Stimulated activated CD8-positive, alpha-beta memory T cell treated with anti-CD3 and anti-CD28 coated beads, Interleukin-7, amount 100 ng/mL, for 48 hours (primary cell): Measurements from ENCODE around the gene SEMA3C.

Experiments used
- DNase-seq, 2 donors: peaks; one replicate each; pipeline ENCODE4 v3.0.0-alpha.2; 2020; ENCODE audit warnings: low read depth in 1 of 2; ENCODE audit errors: extremely low read depth in 1 of 2

The SEMA3C gene

GRCh38 chr7:80858141-80858903, 60.5 kb downstream of the SEMA3C start:
- no peak for DNase-seq

GRCh38 chr7:80856769-80857168, 62.1 kb downstream of the SEMA3C start:
- DNase-seq = no peak

DNA sequence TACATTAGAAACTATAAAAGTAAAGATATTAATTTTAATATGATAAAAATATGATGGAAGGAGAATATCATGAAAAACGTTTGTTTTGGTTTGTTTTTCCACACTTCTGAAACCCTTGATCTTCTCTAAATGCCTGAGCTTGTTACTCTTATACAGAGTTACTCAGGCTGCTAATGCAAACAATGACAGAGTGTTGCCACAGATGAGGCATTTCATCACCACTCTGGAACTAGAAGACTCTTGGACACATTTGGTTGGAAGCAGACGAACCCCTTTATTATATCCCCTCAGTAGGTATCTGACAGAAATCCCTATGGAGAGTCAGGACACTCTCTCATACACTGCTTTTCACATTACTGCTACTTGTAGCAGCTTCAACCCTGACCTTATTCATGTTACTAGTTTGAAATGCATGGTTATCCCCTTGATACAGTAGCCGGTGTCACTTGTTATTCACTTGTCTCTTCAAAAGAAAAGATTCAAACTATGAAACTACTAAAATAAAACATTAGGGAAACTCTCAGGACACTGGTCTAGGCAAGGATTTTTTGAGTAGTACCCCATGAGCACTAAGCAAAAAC, 66.9 kb downstream of the SEMA3C start:
- no peak for DNase-seq

GRCh38 chr7:80848841-80849240, 70.0 kb downstream of the SEMA3C start:
- no peak for DNase-seq

DNA sequence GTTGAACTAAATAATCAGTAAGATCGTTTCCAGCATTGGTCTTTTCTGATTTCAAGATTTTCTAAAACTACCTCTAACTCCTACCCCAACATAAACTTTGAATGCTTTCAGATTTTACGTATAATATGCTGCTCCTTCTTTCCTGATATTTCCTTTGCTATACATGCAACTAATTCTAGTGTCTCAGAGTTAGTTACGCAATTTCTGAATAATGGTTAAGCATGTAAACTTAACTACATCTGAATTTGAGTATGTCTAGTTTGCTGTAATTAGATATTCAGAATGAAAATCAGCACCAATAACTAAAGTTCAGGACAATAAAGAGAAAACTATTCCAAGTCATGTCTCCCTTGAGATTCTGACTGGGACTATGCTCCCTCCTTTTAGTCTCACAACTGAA, 71.0 kb downstream of the SEMA3C start:
- no peak for DNase-seq

- DNase-seq = no peak
Measured at GRCh38 chr7:80847027-80847426, 71.8 kb downstream of the SEMA3C start.

- DNase-seq = no peak
Measured at GRCh38 chr7:80844916-80845315, 73.9 kb downstream of the SEMA3C start.

DNA sequence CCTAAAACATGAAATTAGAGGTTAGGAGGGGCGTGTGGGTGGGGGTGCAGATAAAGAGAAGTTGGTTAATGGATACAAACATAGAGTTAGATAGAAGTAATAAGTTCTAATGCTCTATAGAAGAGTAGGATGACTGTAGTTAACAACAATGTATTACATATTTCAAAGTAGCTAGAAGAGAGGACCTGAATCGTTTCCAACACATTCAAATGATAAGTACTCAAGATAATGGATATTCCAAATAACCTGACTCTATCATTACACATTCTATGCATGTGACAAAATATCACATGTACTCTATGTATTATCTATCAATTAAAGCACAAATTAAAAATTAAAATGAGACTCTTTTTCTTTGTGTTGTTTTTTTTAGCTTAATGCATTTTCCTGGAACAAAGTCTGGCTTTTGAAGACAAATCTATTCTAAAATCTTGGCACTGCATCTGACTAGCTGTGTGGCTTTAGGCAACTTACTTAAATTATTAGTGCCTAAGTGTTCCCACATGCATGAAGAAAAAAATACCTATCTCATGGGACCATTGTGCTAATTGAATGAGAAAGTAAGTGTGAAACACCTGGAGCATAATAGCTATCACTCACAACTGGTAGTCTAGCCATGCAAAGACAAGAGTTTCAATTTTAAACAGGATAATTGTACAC, 75.7 kb downstream of the SEMA3C start:
- DNase-seq = no peak

- DNase-seq = no peak
Measured at GRCh38 chr7:80842022-80842790, 76.6 kb downstream of the SEMA3C start.

DNA sequence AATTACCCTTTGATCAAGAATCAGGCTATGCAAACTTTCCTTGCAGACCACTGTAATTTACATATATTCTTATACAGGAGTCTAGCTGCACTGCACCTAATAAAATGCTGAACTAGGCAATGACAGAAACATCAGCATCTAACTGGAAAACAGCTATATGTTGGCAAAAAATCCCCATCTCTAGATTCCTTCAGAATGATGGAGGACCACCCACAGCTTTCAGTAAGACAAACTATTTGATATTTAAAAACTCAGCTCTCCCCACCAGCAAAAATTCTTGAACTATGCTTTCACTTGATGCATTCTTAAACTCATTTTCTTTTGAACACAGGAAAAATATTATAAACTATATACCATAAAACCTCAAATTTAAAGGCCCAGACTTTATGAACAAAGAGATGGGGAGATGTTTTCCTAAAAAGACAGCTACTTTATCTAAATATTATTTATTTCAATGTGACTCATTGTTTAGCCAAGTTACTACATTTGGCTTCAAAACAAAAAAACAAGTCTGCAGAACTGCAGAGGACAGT, 77.4 kb downstream of the SEMA3C start:
- DNase-seq = no peak

GRCh38 chr7:80840681-80841080, 78.2 kb downstream of the SEMA3C start:
- DNase-seq = no peak

DNA sequence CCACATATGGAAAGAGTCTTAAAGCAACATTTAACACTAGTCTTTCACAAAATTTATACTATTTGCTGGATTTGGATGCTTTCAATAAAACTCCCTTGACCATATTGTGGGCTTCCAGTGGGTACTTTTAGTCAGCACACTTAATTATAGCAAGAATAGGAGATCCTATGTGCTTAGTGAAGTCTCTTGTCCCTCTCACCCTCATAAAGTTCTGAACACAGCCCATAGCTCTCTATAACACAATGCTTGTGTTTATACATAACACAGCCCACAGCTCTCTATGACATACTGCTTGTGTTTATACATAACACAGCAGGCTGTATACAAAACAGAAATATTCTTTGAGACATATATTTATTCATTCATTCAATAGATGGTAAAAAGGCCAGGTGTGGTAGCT, 79.0 kb downstream of the SEMA3C start:
- no peak for DNase-seq

- DNase-seq = no peak
Measured at GRCh38 chr7:80838643-80839042, 80.2 kb downstream of the SEMA3C start.

- no peak for DNase-seq
Measured at GRCh38 chr7:80837345-80837744, 81.5 kb downstream of the SEMA3C start.

DNA sequence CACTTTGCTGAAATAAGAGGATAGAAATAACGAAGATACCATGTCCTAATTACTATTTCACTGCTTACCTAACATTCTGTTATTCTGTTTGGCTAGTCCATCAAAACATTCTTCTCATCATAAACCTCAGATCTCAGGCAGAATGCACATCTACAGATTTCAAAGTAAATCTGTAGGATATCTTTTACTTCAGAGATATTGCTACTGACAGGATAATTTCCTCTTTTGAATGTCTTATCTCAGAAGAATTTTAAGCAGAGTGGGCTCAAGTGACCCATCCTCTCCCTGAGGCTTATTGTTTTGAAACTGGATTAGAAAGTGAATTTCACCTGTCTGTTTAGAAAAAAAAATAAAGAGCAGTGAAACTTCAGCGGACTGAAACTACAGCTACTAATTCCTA, 83.6 kb downstream of the SEMA3C start:
- DNase-seq = no peak

DNA sequence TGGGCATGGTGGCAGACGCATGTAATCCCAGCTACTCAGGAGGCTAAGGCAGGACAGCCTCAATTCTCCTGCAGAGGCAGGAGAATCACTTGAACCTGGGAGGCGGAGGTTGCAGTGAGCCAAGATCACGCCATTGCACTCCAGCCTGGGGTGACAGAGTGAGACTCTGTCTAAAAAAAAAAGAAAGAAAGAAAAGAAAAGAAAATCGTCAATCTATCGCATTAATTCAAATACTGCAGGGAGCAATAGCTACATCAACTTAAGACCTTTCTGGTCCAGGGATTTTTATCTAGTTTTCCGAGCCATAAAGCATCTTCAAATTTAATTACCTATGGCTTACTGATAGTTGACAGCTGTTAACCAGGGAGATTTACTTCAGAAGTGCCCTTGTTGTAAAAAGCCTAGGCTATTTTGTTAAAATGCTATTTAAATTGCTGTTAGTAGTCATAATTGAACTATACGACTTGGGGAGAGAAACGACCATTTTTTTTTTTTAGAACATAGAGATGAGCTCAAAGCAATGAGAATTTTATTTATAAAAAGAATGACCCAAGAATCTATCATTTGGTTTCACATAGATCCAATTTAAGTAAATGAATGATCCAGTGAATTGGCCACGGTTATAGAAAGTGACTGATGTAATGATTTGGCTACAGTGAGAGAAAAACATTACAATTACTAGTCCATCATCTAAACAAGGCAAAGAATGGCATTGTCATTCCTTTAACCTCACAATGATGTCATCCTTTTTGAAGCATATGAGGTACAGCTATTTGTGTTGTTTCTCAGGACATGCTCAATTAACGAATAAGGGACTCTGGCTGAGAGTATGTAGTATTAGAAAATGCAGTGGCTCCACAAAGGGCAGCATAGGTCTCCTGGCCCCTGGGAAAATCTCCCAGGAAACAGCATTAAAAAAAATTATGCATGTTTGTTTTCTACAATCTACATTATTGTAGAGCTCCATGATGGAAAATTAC, 85.3 kb downstream of the SEMA3C start:
- no peak for DNase-seq

- no peak for DNase-seq
Measured at GRCh38 chr7:80832006-80832405, 86.8 kb downstream of the SEMA3C start.

DNA sequence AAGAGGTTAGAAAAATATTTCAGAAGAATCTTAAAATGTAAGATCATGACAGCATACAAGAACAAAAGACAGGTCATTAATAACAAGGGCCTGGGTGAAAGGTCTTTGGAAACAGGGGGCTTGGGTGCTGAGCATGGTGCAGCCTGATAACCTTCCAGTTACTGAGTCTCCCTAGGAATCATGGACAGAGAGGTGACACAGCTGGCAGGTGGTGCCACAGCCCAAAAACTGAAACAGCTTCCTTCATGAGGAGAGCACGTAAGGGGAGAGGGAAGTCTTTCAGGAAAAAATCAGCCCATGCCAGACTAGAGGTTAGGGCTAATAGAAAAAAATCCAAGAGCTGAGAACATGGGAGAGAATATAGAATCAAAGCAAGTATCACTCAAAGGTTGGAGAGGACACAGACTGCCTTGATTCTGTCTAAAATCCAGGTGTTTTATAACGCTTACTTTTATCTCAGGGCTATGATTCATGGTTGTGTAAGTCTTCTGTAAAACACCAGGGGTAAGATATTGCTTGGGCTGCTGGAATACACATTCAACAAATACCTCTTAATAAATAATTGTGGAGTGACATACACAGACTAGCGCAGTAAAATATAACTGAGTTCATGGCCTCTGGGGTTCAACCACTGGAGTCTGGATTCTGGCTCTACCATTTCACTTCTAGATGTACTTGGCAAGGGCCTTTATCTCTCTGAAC, 88.1 kb downstream of the SEMA3C start:
- no peak for DNase-seq

- DNase-seq = no peak
Measured at GRCh38 chr7:80830010-80830409, 88.8 kb downstream of the SEMA3C start.
